22Rv1 (cell line): ENCODE results near the gene ATP6V0D1.

Experiments used
- CTCF ChIP-seq: fragments of 450-650 bp; IDR thresholded peaks from 2 replicates; pipeline ENCODE4 v1.5.1; 2017; ENCODE audit warnings: mild to moderate bottlenecking
- ZFX ChIP-seq: fragments of 450-650 bp; IDR thresholded peaks from 2 replicates; pipeline ENCODE4 v1.6.1; 2017; ENCODE audit warnings: antibody characterized with exemption, borderline replicate concordance

DNA sequence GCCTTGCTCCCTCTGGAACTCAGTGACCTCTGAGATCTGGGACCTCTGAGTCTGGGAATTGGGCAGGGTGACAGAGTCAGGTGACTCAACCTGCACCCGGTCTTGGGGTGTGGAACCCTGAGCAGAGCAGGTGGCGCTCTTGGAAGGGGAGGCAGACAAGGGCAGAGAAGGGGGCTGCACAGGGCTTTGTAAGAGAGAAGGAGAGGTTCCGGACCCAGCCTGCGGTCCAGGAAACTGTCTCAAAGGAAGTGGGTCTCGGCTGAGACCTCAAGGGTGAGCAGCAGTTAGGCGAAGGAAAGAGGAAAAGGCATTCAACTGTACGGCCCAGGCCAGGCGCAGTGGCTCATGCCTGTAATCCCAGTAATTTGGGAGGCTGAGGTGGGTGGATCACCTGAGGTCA is 37.7 kb upstream of the ATP6V0D1 start:
- no peak for TF ChIP-seq CTCF
- TF ChIP-seq ZFX: no peak
